ENCODE data around the gene LIN54.

GRCh38 chr4:83011689-83012199, 1.1 kb upstream of the LIN54 start:
- TF ChIP-seq, protein P1, sequence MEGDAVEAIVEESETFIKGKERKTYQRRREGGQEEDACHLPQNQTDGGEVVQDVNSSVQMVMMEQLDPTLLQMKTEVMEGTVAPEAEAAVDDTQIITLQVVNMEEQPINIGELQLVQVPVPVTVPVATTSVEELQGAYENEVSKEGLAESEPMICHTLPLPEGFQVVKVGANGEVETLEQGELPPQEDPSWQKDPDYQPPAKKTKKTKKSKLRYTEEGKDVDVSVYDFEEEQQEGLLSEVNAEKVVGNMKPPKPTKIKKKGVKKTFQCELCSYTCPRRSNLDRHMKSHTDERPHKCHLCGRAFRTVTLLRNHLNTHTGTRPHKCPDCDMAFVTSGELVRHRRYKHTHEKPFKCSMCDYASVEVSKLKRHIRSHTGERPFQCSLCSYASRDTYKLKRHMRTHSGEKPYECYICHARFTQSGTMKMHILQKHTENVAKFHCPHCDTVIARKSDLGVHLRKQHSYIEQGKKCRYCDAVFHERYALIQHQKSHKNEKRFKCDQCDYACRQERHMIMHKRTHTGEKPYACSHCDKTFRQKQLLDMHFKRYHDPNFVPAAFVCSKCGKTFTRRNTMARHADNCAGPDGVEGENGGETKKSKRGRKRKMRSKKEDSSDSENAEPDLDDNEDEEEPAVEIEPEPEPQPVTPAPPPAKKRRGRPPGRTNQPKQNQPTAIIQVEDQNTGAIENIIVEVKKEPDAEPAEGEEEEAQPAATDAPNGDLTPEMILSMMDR (IDR thresholded peaks at IDR 0.05) = no peak
- no peak for TF ChIP-seq POLR2A (IDR thresholded peaks at IDR 0.05)

Data from testis (tissue), 2 donors.